Loucy (cell line): Measurements from ENCODE around the gene TMED4.

Source experiments
- CTCF ChIP-seq: fragments of 200-600 bp; sonication (generic); conservative IDR thresholded peaks from 2 replicates; pipeline ENCODE4 v1.5.1; 2014; ENCODE audit warnings: mild to moderate bottlenecking, antibody characterized with exemption, low read length
- EZH2phosphoT487 ChIP-seq: fragments of 200-600 bp; IDR thresholded peaks from 2 replicates; pipeline ENCODE4 v1.6.1; 2018; ENCODE audit warnings: antibody characterized with exemption, mild to moderate bottlenecking, moderate library complexity, borderline replicate concordance

GRCh38 chr7:44565795-44566559 lies 16.1 kb downstream of the TMED4 start:
- no peak; the same call in 1 of the 2 replicates for TF ChIP-seq CTCF
- no peak for TF ChIP-seq EZH2phosphoT487
